HEK293 (cell line): ENCODE measurements around the gene CLCN3.

Experiments used
- KLF8 ChIP-seq: fragments of 450-650 bp; formaldehyde crosslinking; IDR thresholded peaks from 2 replicates; pipeline ENCODE4 v1.5.1; 2016; ENCODE audit warnings: missing biosample characterization, missing genetic modification characterization
- SALL2 ChIP-seq: fragments of 450-650 bp; formaldehyde crosslinking; IDR thresholded peaks from 2 replicates; pipeline ENCODE4 v1.5.0; 2017; ENCODE audit warnings: missing biosample characterization, mild to moderate bottlenecking, missing genetic modification characterization, borderline replicate concordance
- TRIM28 ChIP-seq: IDR thresholded peaks from 2 replicates; pipeline ENCODE4 v1.6.1; 2011; ENCODE audit warnings: low read length, control low read depth, borderline replicate concordance
- ZBTB21 ChIP-seq: fragments of 450-650 bp; formaldehyde crosslinking; IDR thresholded peaks from 2 replicates; pipeline ENCODE4 v1.5.1; 2017; ENCODE audit warnings: missing biosample characterization, missing genetic modification characterization
- ZNF133 ChIP-seq: fragments of 450-650 bp; formaldehyde crosslinking; IDR thresholded peaks from 2 replicates; pipeline ENCODE4 v1.5.1; 2016; ENCODE audit warnings: missing biosample characterization, missing genetic modification characterization
- ZNF184 ChIP-seq: fragments of 450-650 bp; IDR thresholded peaks from 2 replicates; pipeline ENCODE4 v1.5.1; 2018; ENCODE audit warnings: missing biosample characterization, mild to moderate bottlenecking, missing genetic modification characterization
- ZNF248 ChIP-seq: fragments of 450-650 bp; formaldehyde crosslinking; IDR thresholded peaks from 2 replicates; pipeline ENCODE4 v1.5.1; 2017; ENCODE audit warnings: missing biosample characterization, missing genetic modification characterization
- ZNF366 ChIP-seq: fragments of 450-650 bp; formaldehyde crosslinking; conservative IDR thresholded peaks from 2 replicates; pipeline ENCODE4 v1.5.1; 2016; ENCODE audit warnings: missing biosample characterization, missing genetic modification characterization
- ZNF544 ChIP-seq: fragments of 450-650 bp; formaldehyde crosslinking; IDR thresholded peaks from 2 replicates; pipeline ENCODE4 v1.5.0; 2017; ENCODE audit warnings: missing biosample characterization, missing genetic modification characterization
- ZNF600 ChIP-seq: fragments of 450-650 bp; formaldehyde crosslinking; IDR thresholded peaks from 2 replicates; pipeline ENCODE4 v1.5.1; 2016; ENCODE audit warnings: missing biosample characterization, missing genetic modification characterization
- ZNF654 ChIP-seq: fragments of 450-650 bp; formaldehyde crosslinking; IDR thresholded peaks from 2 replicates; pipeline ENCODE4 v1.5.1; 2016; ENCODE audit warnings: low read depth, missing biosample characterization, missing genetic modification characterization
- ZNF747 ChIP-seq: fragments of 450-650 bp; formaldehyde crosslinking; IDR thresholded peaks from 2 replicates; pipeline ENCODE4 v1.5.1; 2016; ENCODE audit warnings: missing biosample characterization, missing genetic modification characterization
- ZNF785 ChIP-seq: fragments of 450-650 bp; formaldehyde crosslinking; IDR thresholded peaks from 2 replicates; pipeline ENCODE4 v1.5.1; 2016; ENCODE audit warnings: missing biosample characterization, missing genetic modification characterization
- ZNF792 ChIP-seq: fragments of 450-650 bp; formaldehyde crosslinking; IDR thresholded peaks from 2 replicates; pipeline ENCODE4 v1.5.1; 2016; ENCODE audit warnings: missing biosample characterization, missing genetic modification characterization
- ZNF843 ChIP-seq: fragments of 450-650 bp; formaldehyde crosslinking; IDR thresholded peaks from 2 replicates; pipeline ENCODE4 v1.5.1; 2016; ENCODE audit warnings: missing biosample characterization, missing genetic modification characterization
- TF ChIP-seq, protein P1 (sequence below): fragments of 450-650 bp; formaldehyde crosslinking; conservative IDR thresholded peaks from 2 replicates; pipeline ENCODE4 v1.5.1; 2016; ENCODE audit warnings: low read depth, missing biosample characterization, missing genetic modification characterization
- TF ChIP-seq, protein P2 (sequence below): fragments of 450-650 bp; formaldehyde crosslinking; IDR thresholded peaks from 2 replicates; pipeline ENCODE4 v1.5.1; 2016; ENCODE audit warnings: missing biosample characterization, missing genetic modification characterization
- TF ChIP-seq, protein P3 (sequence below): fragments of 450-650 bp; formaldehyde crosslinking; optimal IDR thresholded peaks from 2 replicates; pipeline ENCODE3; 2016; ENCODE audit warnings: missing biosample characterization, mild to moderate bottlenecking, missing genetic modification characterization
- TF ChIP-seq, protein P4 (sequence below): fragments of 450-650 bp; formaldehyde crosslinking; IDR thresholded peaks from 2 replicates; pipeline ENCODE4 v1.5.1; 2016; ENCODE audit warnings: missing biosample characterization, missing genetic modification characterization
- TF ChIP-seq, protein P5 (sequence below): fragments of 450-650 bp; formaldehyde crosslinking; IDR thresholded peaks from 2 replicates; pipeline ENCODE4 v1.5.1; 2016; ENCODE audit warnings: missing biosample characterization, missing genetic modification characterization, borderline replicate concordance
- TF ChIP-seq, protein P6 (sequence below): fragments of 450-650 bp; formaldehyde crosslinking; IDR thresholded peaks from 2 replicates; pipeline ENCODE4 v1.5.1; 2016; ENCODE audit warnings: missing biosample characterization, missing genetic modification characterization

The CLCN3 gene

DNA sequence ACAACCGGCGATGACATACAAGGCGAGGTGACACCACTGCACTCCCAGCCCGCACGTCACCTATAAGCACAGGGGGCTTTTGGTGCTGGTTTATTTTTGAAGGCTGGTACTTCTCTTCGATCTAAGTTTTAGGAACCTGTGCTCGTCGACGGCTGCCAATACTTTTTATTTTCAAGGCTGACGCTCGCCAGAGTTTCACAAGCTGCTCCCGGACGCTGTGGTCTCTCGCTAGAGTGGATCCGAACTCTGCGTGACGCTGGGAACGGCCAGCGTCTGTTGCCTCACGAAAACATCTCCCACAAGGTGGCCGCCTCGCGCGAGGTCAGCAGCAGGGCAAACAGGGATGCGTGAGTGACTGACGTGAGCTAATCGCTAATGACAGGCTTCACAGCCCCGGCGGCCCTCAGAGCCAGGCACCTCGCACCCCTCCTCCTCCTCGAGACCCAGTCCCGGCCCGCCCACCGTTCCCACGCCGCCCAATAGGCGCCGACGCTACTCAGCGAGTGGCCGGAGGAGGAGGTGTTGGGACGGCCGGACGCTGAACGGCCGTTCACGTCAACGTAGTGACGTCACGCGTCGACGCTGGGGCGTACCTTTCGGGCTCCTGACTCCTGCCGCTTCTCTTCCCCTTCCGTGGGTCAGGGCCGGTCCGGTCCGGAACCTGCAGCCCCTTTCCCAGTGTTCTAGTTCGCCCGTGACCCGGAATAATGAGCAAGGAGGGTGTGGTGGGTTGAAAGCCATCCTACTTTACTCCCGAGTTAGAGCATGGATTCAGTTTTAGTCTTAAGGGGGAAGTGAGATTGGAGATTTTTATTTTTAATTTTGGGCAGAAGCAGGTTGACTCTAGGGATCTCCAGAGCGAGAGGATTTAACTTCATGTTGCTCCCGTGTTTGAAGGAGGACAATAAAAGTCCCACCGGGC lies at the start of gene CLCN3 (continued):
- TF ChIP-seq, protein P1, sequence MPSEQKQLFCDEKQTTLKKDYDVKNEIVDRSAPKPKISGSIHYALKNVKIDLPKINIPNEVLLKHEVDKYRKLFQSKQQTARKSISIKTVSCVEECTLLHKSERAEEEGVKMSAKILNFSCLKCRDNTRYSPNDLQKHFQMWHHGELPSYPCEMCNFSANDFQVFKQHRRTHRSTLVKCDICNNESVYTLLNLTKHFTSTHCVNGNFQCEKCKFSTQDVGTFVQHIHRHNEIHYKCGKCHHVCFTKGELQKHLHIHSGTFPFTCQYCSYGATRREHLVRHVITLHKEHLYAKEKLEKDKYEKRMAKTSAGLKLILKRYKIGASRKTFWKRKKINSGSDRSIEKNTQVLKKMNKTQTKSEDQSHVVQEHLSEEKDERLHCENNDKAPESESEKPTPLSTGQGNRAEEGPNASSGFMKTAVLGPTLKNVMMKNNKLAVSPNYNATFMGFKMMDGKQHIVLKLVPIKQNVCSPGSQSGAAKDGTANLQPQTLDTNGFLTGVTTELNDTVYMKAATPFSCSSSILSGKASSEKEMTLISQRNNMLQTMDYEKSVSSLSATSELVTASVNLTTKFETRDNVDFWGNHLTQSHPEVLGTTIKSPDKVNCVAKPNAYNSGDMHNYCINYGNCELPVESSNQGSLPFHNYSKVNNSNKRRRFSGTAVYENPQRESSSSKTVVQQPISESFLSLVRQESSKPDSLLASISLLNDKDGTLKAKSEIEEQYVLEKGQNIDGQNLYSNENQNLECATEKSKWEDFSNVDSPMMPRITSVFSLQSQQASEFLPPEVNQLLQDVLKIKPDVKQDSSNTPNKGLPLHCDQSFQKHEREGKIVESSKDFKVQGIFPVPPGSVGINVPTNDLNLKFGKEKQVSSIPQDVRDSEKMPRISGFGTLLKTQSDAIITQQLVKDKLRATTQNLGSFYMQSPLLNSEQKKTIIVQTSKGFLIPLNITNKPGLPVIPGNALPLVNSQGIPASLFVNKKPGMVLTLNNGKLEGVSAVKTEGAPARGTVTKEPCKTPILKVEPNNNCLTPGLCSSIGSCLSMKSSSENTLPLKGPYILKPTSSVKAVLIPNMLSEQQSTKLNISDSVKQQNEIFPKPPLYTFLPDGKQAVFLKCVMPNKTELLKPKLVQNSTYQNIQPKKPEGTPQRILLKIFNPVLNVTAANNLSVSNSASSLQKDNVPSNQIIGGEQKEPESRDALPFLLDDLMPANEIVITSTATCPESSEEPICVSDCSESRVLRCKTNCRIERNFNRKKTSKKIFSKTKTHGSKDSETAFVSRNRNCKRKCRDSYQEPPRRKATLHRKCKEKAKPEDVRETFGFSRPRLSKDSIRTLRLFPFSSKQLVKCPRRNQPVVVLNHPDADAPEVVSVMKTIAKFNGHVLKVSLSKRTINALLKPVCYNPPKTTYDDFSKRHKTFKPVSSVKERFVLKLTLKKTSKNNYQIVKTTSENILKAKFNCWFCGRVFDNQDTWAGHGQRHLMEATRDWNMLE (tag by site-specific recombination): 0 out of 2 replicates have a peak, but pooled peaks have one; percentile 7
- no peak for TF ChIP-seq ZNF248 (tag by site-specific recombination)
- peak; percentile 95 for TF ChIP-seq ZNF600 (tag by site-specific recombination)
- TF ChIP-seq KLF8: no peak
- TF ChIP-seq, protein P2, sequence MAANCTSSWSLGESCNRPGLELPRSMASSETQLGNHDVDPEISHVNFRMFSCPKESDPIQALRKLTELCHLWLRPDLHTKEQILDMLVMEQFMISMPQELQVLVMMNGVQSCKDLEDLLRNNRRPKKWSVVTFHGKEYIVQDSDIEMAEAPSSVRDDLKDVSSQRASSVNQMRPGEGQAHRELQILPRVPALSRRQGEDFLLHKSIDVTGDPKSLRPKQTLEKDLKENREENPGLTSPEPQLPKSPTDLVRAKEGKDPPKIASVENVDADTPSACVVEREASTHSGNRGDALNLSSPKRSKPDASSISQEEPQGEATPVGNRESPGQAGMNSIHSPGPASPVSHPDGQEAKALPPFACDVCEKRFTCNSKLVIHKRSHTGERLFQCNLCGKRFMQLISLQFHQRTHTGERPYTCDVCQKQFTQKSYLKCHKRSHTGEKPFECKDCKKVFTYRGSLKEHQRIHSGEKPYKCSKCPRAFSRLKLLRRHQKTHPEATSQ (tag by site-specific recombination): no peak
- TF ChIP-seq ZNF366 (tag by site-specific recombination): no peak
- no peak for TF ChIP-seq SALL2 (tag by site-specific recombination)
- no peak for TF ChIP-seq ZNF785 (tag by site-specific recombination)
- TF ChIP-seq, protein P3, sequence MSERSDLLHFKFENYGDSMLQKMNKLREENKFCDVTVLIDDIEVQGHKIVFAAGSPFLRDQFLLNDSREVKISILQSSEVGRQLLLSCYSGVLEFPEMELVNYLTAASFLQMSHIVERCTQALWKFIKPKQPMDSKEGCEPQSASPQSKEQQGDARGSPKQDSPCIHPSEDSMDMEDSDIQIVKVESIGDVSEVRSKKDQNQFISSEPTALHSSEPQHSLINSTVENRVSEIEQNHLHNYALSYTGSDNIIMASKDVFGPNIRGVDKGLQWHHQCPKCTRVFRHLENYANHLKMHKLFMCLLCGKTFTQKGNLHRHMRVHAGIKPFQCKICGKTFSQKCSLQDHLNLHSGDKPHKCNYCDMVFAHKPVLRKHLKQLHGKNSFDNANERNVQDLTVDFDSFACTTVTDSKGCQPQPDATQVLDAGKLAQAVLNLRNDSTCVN (tag by site-specific recombination): peak; percentile 34
- TF ChIP-seq ZNF843: 0 out of 2 replicates have a peak, but pooled peaks have one; percentile 6
- no peak for TF ChIP-seq ZNF792 (tag by site-specific recombination)
- TF ChIP-seq ZBTB21 (tag by site-specific recombination): peak; percentile 88
- TF ChIP-seq, protein P4, sequence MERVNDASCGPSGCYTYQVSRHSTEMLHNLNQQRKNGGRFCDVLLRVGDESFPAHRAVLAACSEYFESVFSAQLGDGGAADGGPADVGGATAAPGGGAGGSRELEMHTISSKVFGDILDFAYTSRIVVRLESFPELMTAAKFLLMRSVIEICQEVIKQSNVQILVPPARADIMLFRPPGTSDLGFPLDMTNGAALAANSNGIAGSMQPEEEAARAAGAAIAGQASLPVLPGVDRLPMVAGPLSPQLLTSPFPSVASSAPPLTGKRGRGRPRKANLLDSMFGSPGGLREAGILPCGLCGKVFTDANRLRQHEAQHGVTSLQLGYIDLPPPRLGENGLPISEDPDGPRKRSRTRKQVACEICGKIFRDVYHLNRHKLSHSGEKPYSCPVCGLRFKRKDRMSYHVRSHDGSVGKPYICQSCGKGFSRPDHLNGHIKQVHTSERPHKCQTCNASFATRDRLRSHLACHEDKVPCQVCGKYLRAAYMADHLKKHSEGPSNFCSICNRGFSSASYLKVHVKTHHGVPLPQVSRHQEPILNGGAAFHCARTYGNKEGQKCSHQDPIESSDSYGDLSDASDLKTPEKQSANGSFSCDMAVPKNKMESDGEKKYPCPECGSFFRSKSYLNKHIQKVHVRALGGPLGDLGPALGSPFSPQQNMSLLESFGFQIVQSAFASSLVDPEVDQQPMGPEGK: peak; percentile 41; the same call in 1 of the 2 replicates
- TF ChIP-seq ZNF184 (tag by site-specific recombination): no peak; the same call in 1 of the 2 replicates
- TF ChIP-seq ZNF133 (tag by site-specific recombination): no peak
- no peak for TF ChIP-seq TRIM28
- TF ChIP-seq ZNF544 (tag by site-specific recombination): no peak
- TF ChIP-seq, protein P5, sequence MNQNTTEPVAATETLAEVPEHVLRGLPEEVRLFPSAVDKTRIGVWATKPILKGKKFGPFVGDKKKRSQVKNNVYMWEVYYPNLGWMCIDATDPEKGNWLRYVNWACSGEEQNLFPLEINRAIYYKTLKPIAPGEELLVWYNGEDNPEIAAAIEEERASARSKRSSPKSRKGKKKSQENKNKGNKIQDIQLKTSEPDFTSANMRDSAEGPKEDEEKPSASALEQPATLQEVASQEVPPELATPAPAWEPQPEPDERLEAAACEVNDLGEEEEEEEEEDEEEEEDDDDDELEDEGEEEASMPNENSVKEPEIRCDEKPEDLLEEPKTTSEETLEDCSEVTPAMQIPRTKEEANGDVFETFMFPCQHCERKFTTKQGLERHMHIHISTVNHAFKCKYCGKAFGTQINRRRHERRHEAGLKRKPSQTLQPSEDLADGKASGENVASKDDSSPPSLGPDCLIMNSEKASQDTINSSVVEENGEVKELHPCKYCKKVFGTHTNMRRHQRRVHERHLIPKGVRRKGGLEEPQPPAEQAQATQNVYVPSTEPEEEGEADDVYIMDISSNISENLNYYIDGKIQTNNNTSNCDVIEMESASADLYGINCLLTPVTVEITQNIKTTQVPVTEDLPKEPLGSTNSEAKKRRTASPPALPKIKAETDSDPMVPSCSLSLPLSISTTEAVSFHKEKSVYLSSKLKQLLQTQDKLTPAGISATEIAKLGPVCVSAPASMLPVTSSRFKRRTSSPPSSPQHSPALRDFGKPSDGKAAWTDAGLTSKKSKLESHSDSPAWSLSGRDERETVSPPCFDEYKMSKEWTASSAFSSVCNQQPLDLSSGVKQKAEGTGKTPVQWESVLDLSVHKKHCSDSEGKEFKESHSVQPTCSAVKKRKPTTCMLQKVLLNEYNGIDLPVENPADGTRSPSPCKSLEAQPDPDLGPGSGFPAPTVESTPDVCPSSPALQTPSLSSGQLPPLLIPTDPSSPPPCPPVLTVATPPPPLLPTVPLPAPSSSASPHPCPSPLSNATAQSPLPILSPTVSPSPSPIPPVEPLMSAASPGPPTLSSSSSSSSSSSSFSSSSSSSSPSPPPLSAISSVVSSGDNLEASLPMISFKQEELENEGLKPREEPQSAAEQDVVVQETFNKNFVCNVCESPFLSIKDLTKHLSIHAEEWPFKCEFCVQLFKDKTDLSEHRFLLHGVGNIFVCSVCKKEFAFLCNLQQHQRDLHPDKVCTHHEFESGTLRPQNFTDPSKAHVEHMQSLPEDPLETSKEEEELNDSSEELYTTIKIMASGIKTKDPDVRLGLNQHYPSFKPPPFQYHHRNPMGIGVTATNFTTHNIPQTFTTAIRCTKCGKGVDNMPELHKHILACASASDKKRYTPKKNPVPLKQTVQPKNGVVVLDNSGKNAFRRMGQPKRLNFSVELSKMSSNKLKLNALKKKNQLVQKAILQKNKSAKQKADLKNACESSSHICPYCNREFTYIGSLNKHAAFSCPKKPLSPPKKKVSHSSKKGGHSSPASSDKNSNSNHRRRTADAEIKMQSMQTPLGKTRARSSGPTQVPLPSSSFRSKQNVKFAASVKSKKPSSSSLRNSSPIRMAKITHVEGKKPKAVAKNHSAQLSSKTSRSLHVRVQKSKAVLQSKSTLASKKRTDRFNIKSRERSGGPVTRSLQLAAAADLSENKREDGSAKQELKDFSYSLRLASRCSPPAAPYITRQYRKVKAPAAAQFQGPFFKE (tag by site-specific recombination): no peak
- TF ChIP-seq, protein P6, sequence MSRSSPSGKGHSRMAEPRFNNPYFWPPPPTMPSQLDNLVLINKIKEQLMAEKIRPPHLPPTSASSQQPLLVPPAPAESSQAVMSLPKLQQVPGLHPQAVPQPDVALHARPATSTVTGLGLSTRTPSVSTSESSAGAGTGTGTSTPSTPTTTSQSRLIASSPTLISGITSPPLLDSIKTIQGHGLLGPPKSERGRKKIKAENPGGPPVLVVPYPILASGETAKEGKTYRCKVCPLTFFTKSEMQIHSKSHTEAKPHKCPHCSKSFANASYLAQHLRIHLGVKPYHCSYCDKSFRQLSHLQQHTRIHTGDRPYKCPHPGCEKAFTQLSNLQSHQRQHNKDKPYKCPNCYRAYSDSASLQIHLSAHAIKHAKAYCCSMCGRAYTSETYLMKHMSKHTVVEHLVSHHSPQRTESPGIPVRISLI: no peak
- TF ChIP-seq ZNF654 (tag by site-specific recombination): no peak
- no peak for TF ChIP-seq ZNF747 (tag by site-specific recombination)
